HG02588 (cell line): ENCODE results near the gene PORCN.

Experiments used
- ATAC-seq: cut with Tn5 transposase; IDR thresholded peaks from one replicate; pipeline ENCODE4 v1.9.1; 2021; ENCODE audit warnings: mild to moderate bottlenecking, moderate library complexity; ENCODE audit not compliant: unreplicated experiment

The PORCN gene

DNA sequence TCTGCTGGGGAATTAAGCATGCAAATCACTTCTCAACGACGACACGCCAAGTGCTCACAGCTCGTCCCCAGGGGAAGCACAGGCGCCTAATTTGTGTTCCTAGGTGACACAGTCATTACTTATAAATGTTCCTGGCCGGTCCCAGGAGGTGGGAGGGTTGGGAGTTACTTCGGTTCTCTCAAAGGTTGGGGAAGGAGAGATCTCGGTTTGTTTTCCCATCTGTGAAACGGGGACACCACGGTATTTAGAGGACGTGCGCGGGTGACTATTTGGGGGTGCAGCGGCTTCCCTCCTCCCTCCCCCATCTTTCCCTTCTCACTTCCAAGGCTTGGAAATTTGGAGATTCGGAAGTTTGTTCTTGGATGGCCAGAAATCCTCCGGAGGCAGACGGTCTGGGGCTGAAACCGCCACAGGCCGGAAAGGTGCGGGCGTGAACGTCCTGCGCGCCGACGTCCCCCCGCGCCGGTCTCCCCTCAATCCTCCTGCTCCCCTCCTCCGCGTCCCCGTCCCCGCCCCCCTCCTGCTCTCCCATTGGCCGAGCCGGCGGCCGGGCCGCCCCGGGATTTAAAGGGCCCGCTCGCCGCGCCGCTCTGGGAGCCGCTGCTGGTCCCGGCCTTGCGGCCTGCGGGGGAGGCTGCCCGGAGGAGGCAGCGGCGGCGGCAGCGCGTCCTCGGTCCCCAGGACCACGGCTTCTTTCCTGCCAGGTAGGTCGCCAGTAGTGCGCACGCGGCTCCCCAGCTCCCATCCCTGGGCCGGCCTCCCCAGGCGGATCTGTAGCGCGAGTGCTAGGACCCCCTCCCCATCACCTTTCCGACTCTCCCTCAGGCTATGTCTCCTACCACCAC, at the start of gene PORCN:
TSS of gene PORCN (plus strand) at position 593 of the 845 bp plus-strand sequence. CDS start 829 bp downstream, outside the sequence.
- ATAC-seq = peak; percentile 79

- no peak for ATAC-seq
Observed at GRCh38 chrX:48459483-48459882, 49.3 kb upstream of the PORCN start.

DNA sequence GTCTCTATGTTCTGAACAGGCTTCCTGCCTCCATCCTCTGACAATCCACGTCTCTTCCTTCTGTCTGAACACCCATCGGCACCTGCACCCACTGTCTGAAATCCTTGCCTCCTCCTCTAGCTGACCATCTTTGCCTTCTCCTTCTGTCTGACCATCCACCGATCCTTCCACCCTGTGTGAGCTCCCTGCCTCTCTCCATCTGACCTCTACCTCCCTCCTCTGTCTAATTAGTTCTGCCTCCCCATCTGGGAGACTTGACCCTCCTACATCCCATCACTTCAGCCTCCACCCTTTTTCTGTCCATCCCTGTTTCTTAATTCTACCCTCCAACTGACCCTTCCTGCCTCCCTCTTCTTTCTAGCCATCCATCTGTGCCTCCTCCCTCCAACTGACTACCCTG, 48.8 kb upstream of the PORCN start:
- no peak for ATAC-seq

DNA sequence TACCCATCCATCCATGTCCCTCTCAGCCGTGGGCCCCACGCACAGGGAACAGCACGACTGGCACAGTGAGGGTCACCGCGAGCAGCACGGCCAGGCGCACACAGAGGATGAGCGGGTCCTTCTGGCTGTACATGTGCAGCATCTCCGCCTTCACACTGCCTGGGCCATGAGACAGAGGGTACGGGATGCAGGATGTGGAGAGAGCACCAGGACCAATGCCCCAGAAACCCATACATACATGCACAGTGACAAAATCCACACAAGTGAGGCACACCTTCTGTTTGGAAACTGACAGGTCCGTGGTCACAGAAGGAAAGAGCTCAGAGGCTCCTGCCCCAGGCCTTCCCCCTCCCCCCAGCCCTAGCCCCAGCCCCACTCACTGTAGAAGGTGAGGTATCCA, 48.2 kb upstream of the PORCN start:
- no peak for ATAC-seq

DNA sequence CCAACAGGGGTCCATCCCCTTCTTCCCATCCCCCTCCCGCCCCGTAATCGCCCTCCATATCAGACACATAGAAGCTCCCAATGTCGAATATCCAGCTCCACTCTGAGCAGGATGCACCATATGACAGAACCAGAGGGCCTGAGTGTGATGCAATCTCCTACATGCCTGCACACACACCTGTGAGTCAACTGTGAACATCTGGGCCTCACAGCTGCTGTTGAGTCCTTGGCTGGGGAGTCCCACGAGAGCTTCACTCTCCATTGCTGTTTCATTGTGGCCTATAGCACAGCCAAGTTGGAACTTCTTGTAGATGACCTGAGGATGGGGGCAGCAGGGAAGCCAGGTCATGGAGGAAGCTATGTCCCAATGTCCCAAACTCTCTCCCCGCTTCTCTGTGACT, 47.0 kb upstream of the PORCN start:
- ATAC-seq = no peak

DNA sequence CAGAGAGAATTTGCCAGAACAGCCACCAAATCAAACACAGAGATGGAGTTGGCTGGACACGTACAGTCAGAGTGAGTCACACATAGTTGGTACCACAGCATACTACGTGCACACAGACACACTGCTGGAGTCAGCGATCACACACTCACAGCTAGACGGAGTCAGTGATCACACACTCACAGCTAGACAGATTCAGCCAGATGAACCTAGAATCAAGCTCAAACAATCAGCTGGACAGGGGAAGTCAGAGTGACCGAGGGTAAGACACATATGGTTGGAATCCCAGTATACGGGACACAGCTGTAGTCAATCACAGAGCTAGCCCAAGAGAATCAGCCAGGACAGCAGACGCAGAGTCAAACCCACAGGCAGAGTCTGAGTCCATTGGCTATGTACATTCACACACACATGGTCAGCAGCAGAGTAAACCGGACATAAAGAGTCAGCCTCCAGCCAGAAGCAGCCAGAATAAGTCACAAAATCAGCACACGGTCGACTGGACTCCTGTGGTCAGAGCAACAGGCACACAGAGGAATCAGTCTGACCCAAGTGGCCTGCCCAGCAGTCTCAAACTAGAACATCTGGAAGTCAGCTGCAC, 43.4 kb upstream of the PORCN start:
- ATAC-seq = no peak

GRCh38 chrX:48466696-48467095, 42.1 kb upstream of the PORCN start:
- no peak for ATAC-seq

- no peak for ATAC-seq
Observed at GRCh38 chrX:48467281-48467761, 41.5 kb upstream of the PORCN start.

GRCh38 chrX:48468247-48468671, 40.5 kb upstream of the PORCN start:
- no peak for ATAC-seq

DNA sequence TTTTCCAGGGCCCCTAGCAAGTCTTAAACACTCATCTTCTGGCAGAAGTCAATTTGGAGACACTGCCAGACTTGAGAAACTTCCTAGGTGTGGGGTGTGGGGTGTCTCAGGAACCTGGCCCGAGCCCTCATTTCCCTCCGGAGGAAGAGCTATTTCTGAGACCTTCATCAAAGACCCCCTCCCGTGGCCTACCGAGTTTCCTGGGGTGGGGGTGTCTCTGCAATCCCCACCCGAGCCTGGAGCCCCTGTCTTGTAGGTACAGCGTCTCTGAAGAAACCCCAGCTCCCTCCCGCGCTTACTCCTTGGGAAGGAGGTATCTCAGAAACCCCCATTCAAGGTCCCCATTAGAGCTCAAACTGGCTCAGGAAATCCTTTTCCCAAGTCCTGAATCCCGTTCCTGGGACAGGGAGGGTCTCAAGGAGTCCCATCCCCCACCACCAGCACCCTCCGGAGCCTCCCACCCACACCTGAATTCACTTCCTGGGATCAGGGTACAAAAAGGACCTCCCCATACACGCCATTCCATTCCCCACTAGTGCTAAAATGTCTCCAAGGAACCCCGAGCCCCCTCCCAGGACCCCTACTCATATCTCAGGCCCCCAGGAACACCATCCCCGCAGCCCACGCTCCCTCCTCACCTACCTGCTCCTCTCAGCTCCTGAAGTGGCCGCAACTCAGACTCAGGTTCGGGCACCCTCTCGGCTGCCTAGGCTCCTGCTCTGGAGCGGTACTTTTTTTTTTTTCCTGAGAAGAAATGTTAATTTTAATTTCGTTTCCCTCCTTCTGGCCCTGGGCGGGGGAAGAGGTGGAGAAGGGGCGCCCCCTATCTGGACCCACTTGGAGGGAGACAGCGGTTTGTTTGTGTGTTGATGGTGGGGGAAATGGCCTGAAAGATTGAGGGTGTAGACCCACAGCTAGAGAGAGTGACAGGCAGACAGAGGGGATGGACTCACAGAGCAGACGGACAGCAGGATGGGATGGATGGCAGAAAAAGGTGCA, 39.8 kb upstream of the PORCN start:
- no peak for ATAC-seq

- ATAC-seq = no peak
Observed at GRCh38 chrX:48470110-48470832, 38.5 kb upstream of the PORCN start, which contains the start of gene SLC38A5. TSS of gene SLC38A5 (minus strand) at chrX:48470260. CDS start at chrX:48467924, 2,336 bp downstream.

DNA sequence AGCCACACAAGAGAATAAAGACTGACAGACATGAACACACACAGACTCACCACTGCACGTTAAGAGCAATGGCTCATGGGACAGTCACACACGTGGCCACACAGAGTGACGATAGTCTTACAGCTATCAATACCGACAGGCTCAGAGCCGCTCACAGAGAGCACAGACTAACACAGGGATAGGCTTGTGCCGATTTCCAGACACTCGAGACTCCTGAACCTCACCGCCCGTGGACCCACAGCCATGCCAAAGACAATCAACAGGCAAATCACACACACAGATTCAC, 38.0 kb upstream of the PORCN start:
- ATAC-seq = no peak

DNA sequence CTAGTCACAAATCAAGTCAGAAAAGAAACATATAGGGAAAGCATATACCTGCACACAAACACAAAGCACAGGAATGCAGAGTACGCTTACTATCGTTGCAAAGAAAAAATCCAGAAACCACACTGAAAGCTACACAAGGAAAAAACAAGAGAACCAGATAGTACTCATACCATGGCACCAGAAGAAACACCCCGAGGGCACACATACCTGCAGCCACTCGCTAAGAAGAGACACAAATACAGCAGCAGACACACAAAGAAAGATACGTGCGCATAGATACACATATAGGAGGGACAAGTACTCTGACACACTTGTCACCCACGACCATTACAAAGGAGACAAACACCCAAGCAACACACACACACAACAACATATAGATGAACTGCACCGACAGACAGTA, 37.3 kb upstream of the PORCN start:
- no peak for ATAC-seq

DNA sequence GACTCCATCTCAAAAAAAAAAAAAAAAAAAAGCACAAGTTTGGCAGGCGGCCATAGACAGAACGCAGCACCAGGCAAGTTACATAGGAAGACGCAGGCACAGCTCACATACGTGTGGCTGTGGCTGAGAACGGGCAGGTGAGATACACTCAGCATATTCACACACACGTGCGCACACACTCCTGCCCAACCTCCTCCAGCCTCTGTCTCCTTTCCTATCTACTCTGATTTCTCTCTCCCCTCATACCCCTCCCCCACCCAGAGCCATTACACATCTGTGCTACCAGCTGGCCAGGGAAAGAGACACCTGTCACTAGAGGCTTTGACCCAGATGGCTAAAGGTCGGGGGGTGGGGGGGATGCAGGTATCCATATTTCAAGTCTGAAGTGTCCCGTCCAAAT, 36.6 kb upstream of the PORCN start:
- ATAC-seq = no peak

DNA sequence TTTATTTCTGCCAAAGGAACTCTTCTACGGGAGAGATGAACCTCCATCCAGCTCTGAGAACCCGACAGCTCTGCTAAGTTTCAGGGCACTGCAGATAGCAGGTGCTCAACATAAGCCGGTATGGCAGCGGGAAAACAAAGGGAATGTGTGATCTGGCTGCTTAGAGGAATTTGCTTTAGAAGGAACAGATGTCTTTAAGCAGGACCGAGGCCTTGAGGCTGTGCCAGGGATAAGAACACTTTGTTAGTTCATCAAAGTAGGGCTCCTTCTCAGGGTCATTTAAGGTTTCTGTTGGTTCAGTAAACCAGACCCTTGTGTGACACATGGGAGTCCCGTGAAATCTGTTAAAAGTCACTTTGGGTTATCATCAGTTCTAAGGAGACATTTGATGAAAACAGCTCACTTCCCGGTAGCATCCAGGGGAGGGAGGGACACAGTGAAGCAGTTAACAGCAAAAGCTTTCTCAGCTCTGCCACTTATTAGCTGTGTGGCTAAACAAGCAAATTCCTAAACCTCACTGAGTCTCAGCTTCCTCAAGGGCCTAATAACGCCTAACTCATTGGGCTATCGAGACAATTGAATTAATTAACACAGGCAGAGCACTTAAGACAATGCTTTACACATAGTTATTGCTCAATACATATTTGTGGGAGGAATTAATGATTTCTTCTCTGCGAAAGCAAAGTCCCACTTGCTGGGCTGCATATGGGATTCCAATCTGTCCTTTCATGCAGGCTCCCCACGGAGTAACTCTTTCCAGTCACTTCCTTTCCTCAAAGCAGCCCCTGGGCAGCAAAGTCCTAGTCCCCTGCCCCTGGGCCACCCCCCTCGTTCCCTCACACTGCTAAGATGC, 35.7 kb upstream of the PORCN start:
- no peak for ATAC-seq

DNA sequence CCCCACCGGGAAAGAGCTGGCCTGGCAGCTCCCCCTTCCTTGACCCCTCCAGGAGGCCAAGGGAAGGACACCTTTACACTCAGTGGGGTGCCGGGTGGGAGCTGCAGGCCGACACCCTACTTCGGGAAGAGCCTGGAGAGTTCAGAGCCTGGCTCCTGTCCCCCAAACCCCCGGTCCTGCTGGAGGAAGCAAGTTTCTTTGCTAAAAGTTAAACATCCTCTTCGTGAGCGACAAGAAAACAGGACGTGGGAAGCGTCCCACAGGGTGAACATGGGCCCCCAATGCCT, 35.1 kb upstream of the PORCN start:
- no peak for ATAC-seq

GRCh38 chrX:48474127-48474526, 34.7 kb upstream of the PORCN start:
- ATAC-seq = no peak

- ATAC-seq = no peak
Observed at GRCh38 chrX:48474581-48474980, 34.2 kb upstream of the PORCN start.

GRCh38 chrX:48475296-48475695, 33.5 kb upstream of the PORCN start:
- ATAC-seq = no peak
